Measurements from ENCODE around the gene RADX.
A peak's percentile ranks its signal among the peaks of the same experiment; 100 is the strongest.
"Not testable (repeated sequence)": the region's sequence is repeated elsewhere in the genome, so short reads cannot be mapped to it uniquely, and the experiment has no call there.

The RADX gene, protein sequence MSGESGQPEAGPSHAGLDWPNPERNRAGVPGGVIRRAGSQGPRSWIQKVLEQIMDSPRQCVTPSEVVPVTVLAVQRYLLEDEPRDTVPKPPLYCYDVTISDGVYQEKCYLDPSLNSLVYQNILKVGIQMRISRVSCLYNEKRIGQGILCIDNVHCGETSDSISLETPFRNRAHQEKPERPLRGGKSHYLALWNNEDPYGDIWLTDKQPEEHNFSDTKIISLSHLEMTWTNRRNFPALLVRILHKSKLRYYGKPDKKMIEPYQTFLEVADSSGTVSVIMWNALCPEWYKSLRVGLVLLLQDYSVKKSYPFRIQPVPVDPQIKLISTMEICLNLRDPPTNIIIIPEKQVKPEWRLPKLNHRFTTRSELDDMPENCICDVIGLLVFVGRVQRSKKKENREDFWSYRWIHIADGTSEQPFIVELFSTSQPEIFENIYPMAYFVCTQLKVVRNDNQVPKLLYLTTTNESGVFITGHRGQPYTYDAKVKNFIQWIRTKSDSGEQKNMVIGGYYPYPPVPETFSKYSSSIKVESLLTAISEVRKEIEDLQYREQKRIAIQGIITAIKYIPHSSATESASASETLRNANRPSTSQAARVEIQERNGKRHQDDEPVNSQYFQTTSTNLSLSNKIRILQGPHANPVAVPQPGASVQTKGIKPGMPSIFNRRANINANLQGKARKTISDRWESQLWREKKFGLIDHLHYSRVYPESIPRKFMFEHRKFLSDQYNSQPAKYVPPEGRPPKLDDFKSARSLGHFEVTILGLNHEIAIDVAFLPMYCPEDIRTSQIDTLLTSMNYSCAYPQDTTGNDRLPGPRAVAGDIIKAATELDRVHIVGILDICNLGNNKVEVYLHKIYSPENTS

DNA sequence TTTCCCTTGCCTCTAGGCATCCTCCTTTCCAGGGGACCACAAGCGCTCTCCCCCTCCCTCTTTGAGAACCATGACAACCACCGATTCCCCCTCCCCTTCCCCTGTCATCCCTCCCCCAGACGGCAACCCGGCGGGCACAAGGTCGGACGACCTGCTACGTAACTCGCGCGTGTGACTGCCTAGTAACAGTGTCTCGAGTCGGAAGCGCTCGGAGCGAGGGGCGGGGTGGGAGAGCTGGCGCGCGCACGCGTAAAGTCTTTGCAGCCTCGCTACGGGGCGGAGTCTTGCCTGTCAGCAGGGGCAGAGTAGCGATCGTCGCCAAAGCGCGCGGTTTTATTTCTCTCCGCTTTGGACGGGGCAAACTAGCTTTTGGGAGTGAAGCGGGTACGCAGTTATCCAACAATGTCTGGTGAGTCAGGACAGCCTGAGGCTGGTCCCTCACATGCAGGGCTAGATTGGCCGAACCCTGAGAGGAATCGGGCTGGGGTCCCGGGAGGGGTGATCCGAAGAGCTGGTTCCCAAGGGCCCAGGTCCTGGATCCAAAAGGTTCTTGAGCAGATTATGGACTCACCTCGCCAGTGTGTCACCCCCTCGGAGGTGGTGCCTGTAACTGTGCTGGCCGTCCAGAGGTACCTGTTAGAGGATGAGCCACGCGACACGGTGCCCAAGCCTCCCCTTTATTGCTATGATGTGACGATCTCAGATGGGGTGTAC lies at the start of gene RADX:
RADX (plus strand) TSS at position 300 of the 714 bp plus-strand sequence; CDS start at position 403, 103 bp downstream.
- no peak for DNase-seq (ENCODE audit: low spot score)

- DNase-seq (ENCODE audit: low spot score): no peak
Measured at GRCh38 chrX:106564986-106565385, 46.8 kb upstream of the RADX start.

GRCh38 chrX:106566362-106566761 lies 45.4 kb upstream of the RADX start:
- DNase-seq (ENCODE audit: low spot score): no peak

- no peak for DNase-seq (ENCODE audit: low spot score)
Measured at GRCh38 chrX:106581856-106582255, 29.9 kb upstream of the RADX start.

DNA sequence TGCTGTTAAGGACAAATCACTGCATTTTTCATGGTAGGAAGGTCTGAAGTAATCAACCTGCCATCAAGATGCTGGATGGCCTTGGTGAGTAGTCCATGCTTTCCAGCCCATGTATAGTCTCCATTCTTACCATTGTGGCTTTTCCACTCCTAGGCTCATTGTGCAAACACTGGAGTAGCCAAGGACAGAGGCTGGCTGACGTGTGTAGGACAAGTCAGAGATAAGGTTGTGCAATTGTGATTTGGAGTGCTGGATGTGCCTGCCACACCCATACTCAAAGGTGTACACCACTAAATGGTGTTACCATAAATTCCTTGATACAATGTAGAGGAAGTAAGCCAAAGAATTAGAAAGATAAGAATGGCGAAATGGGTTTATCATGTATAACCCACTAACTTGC lies 26.3 kb upstream of the RADX start:
- DNase-seq (ENCODE audit: low spot score): no peak

GRCh38 chrX:106588801-106589200 lies 23.0 kb upstream of the RADX start:
- DNase-seq (ENCODE audit: low spot score): no peak

- no peak for DNase-seq (ENCODE audit: low spot score)
Measured at GRCh38 chrX:106599411-106599810, 12.4 kb upstream of the RADX start.

- DNase-seq (ENCODE audit: low spot score): no peak
Measured at GRCh38 chrX:106606571-106606970, 5.2 kb upstream of the RADX start.

- no peak for DNase-seq (ENCODE audit: low spot score)
Measured at GRCh38 chrX:106608016-106608415, 3.8 kb upstream of the RADX start.

GRCh38 chrX:106611317-106611678 lies 480 bp upstream of the RADX start:
- no peak for DNase-seq (ENCODE audit: low spot score)

DNA sequence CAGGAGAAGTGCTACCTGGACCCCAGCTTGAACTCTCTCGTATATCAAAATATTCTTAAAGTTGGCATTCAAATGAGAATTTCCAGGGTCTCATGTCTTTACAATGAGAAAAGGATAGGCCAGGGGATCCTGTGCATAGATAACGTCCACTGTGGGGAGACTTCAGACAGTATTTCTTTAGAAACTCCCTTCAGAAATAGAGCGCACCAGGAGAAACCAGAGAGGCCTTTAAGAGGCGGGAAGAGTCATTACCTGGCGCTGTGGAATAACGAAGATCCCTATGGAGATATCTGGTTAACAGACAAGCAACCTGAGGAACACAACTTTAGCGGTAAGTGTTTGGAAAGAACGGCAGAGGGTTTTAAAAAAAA lies 600 bp downstream of the RADX start:
- DNase-seq (ENCODE audit: low spot score): no peak

DNA sequence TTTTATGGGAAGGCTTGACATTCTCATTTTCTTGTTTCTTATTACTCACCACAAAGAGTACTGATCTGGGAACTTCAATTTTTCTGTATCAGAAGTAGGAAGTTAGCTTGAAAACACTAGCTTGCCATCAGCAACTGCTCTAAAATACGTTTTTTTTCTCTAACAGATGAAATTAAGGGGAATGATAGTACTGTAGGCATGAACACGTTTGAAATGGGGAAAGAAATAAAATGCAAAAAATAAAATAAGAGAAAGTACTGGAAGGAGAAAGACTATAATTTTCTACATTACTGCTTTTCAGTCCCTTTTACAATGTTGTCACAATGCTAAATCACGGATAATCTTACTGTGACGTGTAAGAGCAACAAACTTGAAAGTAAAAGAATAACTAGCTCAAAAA lies 1.5 kb downstream of the RADX start:
- no peak for DNase-seq (ENCODE audit: low spot score)

DNA sequence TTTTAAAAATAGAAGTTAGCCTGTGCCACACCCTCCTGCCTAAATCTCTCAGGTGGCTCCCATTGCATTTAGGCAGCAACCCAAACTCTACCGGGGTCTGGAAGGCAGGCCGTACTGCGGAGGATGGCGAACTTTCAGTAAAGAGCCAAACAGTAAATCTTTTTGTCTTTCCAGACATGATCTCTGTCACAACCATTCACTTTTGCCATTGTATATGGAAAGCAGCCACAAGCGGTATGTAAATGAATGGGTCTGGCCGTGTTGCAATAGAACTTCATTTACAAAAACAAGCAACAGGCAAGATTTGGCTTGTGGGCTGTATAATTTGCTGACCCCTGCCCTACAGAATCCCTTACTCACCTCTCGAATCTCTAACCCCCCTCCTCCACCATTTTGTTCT lies 3.3 kb downstream of the RADX start:
- no peak for DNase-seq (ENCODE audit: low spot score)

DNA sequence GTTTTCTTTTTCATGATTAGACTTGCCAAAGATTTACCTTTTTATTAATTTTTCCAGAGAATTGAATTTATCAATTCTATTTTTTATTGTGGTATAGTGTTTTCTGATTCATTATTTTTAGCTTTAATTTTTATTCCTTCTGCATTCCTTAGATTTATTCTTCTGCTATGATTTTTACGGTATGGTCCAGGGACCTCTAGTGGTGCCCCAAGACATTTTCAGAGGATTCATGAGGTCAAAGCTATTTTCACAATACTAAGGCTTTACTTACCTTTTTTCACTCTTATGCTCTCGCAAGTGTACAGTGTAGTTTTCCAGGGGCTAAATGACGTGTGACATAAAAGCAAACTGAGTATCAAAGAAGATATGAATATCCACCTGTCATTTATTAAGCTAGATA lies 8.0 kb downstream of the RADX start:
- DNase-seq (ENCODE audit: low spot score): peak; percentile 0

- no peak for DNase-seq (ENCODE audit: low spot score)
Measured at GRCh38 chrX:106621836-106622235, 10.1 kb downstream of the RADX start.

- DNase-seq (ENCODE audit: low spot score): no peak
Measured at GRCh38 chrX:106626789-106627188, 15.0 kb downstream of the RADX start.

DNA sequence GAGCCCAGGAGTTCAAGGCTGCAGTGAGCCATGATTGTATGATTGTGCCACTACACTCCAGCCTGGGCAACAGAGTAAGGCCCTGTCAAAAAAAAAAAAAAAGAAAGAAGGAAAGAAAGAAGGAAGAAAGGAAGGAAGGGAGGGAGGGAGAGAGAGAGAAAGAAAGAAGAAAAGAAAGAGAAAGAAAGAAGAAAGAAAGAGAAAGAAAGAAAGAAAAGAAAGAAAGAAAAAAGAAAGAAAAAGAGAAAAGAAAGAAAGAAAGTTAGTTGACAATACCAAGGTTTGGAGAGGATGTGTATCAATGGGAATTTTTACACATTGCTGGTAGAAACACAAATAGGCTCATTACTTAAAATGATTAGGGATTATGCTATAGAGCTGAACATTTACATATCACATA lies 19.8 kb downstream of the RADX start:
- no peak for DNase-seq (ENCODE audit: low spot score)

GRCh38 chrX:106649523-106650428 lies 38.0 kb downstream of the RADX start:
- no peak for DNase-seq (ENCODE audit: low spot score)

DNA sequence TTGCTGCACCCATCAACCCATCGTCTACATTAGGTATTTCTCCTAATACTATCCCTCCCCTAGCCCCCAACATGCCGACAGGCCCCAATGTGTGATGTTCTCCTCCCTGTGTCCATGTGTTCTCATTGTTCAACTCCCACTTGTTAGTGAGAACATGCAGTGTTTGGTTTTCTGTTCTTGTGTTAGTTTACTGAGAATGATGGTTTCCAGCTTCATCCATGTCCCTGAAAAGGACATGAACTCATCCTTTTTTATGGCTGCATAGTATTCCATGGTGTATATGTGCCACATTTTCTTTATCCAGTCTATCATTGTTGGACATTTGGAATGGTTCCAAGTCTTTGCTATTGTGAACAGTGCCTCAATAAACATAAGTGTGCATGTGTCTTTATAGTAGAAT lies 41.8 kb downstream of the RADX start:
- DNase-seq (ENCODE audit: low spot score): not testable (repeated sequence)

GRCh38 chrX:106670631-106671030 lies 58.9 kb downstream of the RADX start:
- no peak for DNase-seq (ENCODE audit: low spot score)

GRCh38 chrX:106672527-106672926 lies 60.7 kb downstream of the RADX start:
- no peak for DNase-seq (ENCODE audit: low spot score)

- no peak for DNase-seq (ENCODE audit: low spot score)
Measured at GRCh38 chrX:106680716-106681115, 68.9 kb downstream of the RADX start.

Measured in NAMALWA (cell line).